ENCODE measurements around the gene SETBP1.

SETBP1 gene

DNA sequence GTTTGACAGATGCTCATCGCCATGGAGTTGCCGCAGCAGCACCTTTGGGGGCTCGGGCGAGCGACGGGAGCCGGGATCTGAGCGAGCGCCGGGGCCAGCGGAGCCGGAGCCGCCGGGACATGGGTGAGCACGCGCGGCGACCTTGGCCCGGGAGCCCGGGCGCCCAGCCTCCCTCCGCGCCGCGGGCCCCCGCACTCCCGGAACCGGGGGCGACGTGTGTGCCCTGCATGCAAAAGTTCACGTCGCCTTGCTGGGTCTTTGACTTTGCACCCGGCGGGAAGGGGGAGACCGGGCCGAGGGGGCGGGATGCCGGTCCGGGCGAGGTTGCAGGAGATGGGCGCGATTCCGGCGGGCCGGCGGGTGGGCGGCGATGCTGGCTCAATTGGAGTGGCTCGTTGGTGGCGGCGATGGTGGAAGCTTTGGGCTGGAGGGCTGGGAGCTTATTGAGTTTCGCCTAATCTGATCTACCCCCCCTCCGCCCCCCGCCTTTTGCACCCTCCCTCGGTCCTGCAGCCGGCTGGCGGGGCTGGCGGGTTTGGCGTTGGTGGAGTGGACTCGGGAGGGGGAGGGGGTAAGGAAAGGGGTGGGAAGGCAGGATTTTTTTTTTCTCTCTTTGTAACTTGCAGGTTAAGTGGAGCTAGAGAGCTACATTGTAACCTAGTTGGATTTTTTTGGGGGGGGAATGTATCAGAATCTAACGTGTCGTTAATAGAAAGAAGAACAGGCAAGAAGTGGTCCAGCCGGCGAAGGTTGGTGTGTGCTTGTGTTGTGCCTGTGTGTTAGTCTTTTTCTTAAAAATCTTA, at the start of gene SETBP1:
SETBP1 (plus strand) TSS at position 616 of the 803 bp plus-strand sequence. CDS start 20,459 bp downstream, outside the sequence.
- peaks cover 8% of the 10 kb centered on the region for H3K4me1 Mint-ChIP-seq (ENCODE audit: low read depth)
- H3K9me3 Mint-ChIP-seq: no peaks in the 10 kb centered on the region
- peak within 1 kb of the TSS; percentile 68 for H3K27ac Mint-ChIP-seq
- peaks cover 12% of the 10 kb centered on the region for H3K27me3 Mint-ChIP-seq
- no peaks in the 10 kb centered on the region for H3K36me3 Mint-ChIP-seq (ENCODE audit: low read depth)
- no peak within 1 kb of the TSS for H3K4me3 Mint-ChIP-seq

- Mint-ChIP-seq H3K36me3 (ENCODE audit: low read depth) (no peaks in the 10 kb centered on the region), H3K27ac (no peak overlapping the region), H3K4me3 (no peak overlapping the region), H3K4me1 (ENCODE audit: low read depth) (peaks cover 8% of the 10 kb centered on the region), H3K9me3 (peaks cover 3% of the 10 kb centered on the region), H3K27me3 (no peaks in the 10 kb centered on the region)
Measured at GRCh38 chr18:44632469-44633145, 48.1 kb upstream of the SETBP1 start.

- Mint-ChIP-seq H3K36me3 (ENCODE audit: low read depth) (no peaks in the 10 kb centered on the region), H3K9me3 (peaks cover 3% of the 10 kb centered on the region), H3K27me3 (peaks cover 3% of the 10 kb centered on the region), H3K4me3 (no peak overlapping the region), H3K4me1 (ENCODE audit: low read depth) (peaks cover 8% of the 10 kb centered on the region), H3K27ac (no peak overlapping the region)
Measured at GRCh38 chr18:44635546-44635945, 45.1 kb upstream of the SETBP1 start.

DNA sequence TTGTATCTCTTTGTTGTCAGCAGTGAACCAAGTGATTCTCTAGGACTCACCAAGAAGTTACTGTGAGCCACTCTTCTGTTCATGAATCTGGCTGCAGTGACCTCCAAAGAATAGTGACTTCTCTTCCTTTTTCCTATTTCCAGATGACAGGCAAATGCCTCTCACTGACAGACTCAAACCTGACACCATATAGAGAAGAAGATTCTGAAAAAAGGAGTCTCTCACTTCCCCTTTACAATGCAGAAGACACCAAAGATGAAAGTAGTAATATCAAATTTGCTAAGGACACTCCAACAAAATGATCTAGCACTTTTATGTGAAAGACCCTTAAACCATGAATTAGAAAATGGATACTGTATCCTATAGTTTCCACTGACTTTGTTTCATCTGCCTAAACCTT, 44.4 kb upstream of the SETBP1 start:
- Mint-ChIP-seq H3K9me3 (peaks cover 3% of the 10 kb centered on the region), H3K27ac (no peak overlapping the region)

GRCh38 chr18:44637210-44638033, 43.3 kb upstream of the SETBP1 start:
- Mint-ChIP-seq H3K9me3 (peaks cover 2% of the 10 kb centered on the region), H3K27ac (no peak overlapping the region), H3K4me1 (ENCODE audit: low read depth) (peaks cover 8% of the 10 kb centered on the region), H3K27me3 (peaks cover 6% of the 10 kb centered on the region), H3K36me3 (ENCODE audit: low read depth) (no peaks in the 10 kb centered on the region), H3K4me3 (no peak overlapping the region)

More for the DNA sequence above, 44.4 kb upstream of the SETBP1 start:
- Mint-ChIP-seq H3K4me3 (no peak overlapping the region), H3K36me3 (ENCODE audit: low read depth) (no peaks in the 10 kb centered on the region), H3K27me3 (peaks cover 3% of the 10 kb centered on the region), H3K4me1 (ENCODE audit: low read depth) (peaks cover 8% of the 10 kb centered on the region)

GRCh38 chr18:44638034-44638540, 42.6 kb upstream of the SETBP1 start:
- Mint-ChIP-seq H3K4me3 (no peak overlapping the region), H3K27ac (no peak overlapping the region), H3K9me3 (no peaks in the 10 kb centered on the region), H3K27me3 (peaks cover 6% of the 10 kb centered on the region), H3K36me3 (ENCODE audit: low read depth) (no peaks in the 10 kb centered on the region), H3K4me1 (ENCODE audit: low read depth) (peaks cover 8% of the 10 kb centered on the region)

GRCh38 chr18:44638811-44639210, 41.9 kb upstream of the SETBP1 start:
- peaks cover 8% of the 10 kb centered on the region for H3K4me1 Mint-ChIP-seq (ENCODE audit: low read depth)
- H3K27me3 Mint-ChIP-seq: peaks cover 6% of the 10 kb centered on the region
- no peaks in the 10 kb centered on the region for H3K9me3 Mint-ChIP-seq
- no peak overlapping the region for H3K27ac Mint-ChIP-seq
- H3K36me3 Mint-ChIP-seq (ENCODE audit: low read depth): no peaks in the 10 kb centered on the region
- no peak overlapping the region for H3K4me3 Mint-ChIP-seq

- no peaks in the 10 kb centered on the region for H3K4me1 Mint-ChIP-seq (ENCODE audit: low read depth)
- H3K27ac Mint-ChIP-seq: no peak overlapping the region
- H3K9me3 Mint-ChIP-seq: no peaks in the 10 kb centered on the region
- H3K4me3 Mint-ChIP-seq: no peak overlapping the region
- peaks cover 6% of the 10 kb centered on the region for H3K27me3 Mint-ChIP-seq
- no peaks in the 10 kb centered on the region for H3K36me3 Mint-ChIP-seq (ENCODE audit: low read depth)
Measured at GRCh38 chr18:44643004-44643403, 37.7 kb upstream of the SETBP1 start.

DNA sequence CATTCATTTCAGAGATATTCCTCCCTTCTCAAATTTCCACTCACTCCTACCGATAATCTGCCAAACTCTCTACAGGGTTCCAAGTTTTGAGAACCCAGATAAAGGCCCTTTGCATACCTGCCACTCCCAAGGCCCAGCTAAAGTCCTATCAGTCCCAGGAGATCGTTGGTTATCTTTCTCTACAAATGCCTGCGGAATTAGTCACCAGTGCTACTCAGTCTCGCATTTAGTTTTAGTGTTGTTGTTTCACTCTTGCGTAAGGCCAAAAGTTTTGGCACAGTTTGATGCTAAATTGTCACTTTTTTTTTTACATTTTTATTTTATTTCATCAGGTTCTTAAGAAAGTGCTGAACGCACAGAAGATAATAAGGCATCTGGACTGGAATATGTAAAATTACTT, 29.2 kb upstream of the SETBP1 start:
- Mint-ChIP-seq H3K4me1 (ENCODE audit: low read depth) (no peaks in the 10 kb centered on the region), H3K36me3 (ENCODE audit: low read depth) (no peaks in the 10 kb centered on the region), H3K27me3 (no peaks in the 10 kb centered on the region), H3K4me3 (no peak overlapping the region), H3K27ac (no peak overlapping the region), H3K9me3 (no peaks in the 10 kb centered on the region)

DNA sequence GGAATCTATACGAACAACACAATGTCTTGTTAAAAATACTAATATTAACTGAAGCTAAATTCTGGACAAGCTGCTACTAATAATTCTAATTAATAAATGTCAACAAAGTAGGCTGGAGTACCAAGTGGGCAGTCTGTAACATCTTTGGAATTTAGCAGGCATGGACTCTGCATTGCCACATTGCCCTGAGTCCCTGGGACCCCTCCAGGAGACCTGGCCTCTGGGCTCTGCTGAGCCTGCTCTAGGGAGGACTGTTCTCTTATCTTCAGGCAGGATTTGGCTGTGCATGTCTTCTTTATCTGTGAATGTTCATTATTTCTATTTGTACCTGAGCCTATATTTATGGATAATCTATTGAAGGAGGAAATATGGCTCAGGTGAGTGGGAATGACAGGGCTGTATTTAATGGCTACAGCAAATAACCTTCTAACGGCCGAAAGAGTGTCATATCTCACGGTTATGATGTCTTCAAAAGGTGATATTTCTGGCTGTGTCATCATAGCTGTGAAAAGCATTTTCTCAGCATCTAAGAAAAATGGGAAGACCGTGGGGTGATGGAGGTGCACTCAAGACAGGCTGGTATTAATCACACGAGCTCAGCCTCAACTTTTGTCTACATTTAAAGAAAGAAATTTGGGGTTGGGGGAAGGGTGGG, 28.6 kb upstream of the SETBP1 start:
- H3K9me3 Mint-ChIP-seq: no peaks in the 10 kb centered on the region
- no peaks in the 10 kb centered on the region for H3K36me3 Mint-ChIP-seq (ENCODE audit: low read depth)
- H3K27me3 Mint-ChIP-seq: no peaks in the 10 kb centered on the region
- H3K27ac Mint-ChIP-seq: no peak overlapping the region
- no peak overlapping the region for H3K4me3 Mint-ChIP-seq
- H3K4me1 Mint-ChIP-seq (ENCODE audit: low read depth): no peaks in the 10 kb centered on the region

DNA sequence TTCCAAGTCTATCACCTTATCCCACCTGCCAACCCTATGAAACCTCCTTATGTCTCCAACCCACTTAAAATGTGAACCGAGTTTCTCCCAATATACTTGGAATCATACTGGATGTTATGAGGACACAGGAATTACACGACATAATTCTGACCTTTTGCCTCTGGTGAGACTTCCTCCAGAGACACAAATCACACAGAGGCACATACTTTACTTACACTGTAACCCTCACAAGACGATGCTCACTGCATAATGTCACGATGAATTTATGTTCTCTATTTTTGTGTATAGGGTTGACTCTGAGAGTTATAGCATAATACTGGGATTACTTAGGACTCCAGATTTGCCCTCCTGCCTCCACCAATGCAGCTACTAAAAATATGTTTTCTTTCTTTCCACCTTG, 28.0 kb upstream of the SETBP1 start:
- no peak overlapping the region for H3K4me3 Mint-ChIP-seq
- no peaks in the 10 kb centered on the region for H3K27me3 Mint-ChIP-seq
- H3K4me1 Mint-ChIP-seq (ENCODE audit: low read depth): no peaks in the 10 kb centered on the region
- H3K27ac Mint-ChIP-seq: no peak overlapping the region
- no peaks in the 10 kb centered on the region for H3K9me3 Mint-ChIP-seq
- H3K36me3 Mint-ChIP-seq (ENCODE audit: low read depth): no peaks in the 10 kb centered on the region

DNA sequence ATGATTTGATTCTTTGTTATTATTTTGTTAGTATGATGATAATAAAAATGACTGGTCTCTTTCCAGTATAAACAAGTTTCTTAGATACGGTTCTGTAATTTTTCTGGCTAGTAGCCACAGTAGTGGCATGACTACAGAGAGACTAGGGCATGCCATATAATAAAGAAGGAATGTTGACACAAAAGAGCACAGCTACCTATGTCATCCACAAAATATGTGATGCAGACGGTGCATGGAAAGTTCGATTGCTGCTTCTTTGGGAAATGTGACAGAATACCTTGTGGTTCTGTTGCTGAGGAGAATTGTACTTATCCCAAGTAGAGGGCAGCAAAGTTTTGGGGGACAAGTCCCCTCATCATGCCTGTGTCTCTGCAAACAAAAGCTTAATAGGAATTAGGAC, 26.1 kb upstream of the SETBP1 start:
- no peaks in the 10 kb centered on the region for H3K9me3 Mint-ChIP-seq
- no peaks in the 10 kb centered on the region for H3K36me3 Mint-ChIP-seq (ENCODE audit: low read depth)
- H3K27ac Mint-ChIP-seq: no peak overlapping the region
- H3K4me1 Mint-ChIP-seq (ENCODE audit: low read depth): no peaks in the 10 kb centered on the region
- H3K4me3 Mint-ChIP-seq: no peak overlapping the region
- no peaks in the 10 kb centered on the region for H3K27me3 Mint-ChIP-seq

GRCh38 chr18:44655435-44655834, 25.3 kb upstream of the SETBP1 start:
- no peaks in the 10 kb centered on the region for H3K27me3 Mint-ChIP-seq
- no peaks in the 10 kb centered on the region for H3K9me3 Mint-ChIP-seq
- H3K4me1 Mint-ChIP-seq (ENCODE audit: low read depth): no peaks in the 10 kb centered on the region
- H3K4me3 Mint-ChIP-seq: no peak overlapping the region
- no peak overlapping the region for H3K27ac Mint-ChIP-seq
- no peaks in the 10 kb centered on the region for H3K36me3 Mint-ChIP-seq (ENCODE audit: low read depth)

DNA sequence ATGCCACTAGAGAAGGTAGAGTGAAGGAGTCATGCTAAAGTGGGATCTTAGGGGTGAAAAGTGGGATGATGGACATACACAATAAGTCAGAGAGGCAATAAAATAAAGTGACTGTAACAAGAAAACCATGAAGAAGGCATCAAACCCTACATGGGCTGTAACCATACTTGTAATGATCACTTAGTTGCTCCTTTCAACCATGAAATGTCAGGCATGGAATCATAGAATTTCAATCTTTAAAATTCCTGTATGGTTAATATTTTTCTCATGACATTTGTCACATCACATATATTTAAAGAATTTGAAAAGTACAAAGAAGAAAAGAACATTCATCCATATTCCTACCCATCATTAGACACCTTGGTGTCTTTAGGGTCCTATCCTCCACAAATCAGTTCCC, 20.9 kb upstream of the SETBP1 start:
- Mint-ChIP-seq H3K27me3 (no peaks in the 10 kb centered on the region), H3K4me1 (ENCODE audit: low read depth) (no peaks in the 10 kb centered on the region), H3K36me3 (ENCODE audit: low read depth) (no peaks in the 10 kb centered on the region), H3K27ac (no peak overlapping the region), H3K9me3 (no peaks in the 10 kb centered on the region), H3K4me3 (no peak overlapping the region)
